GM20431 (cell line): ENCODE data around the gene CARMIL1.

Experiments used
- in situ Hi-C: fragments of 300-500 bp; cut with MseI, MboI; formaldehyde crosslinking; loops from one replicate; pipeline ENCODE4 v1.15.0; 2020; ENCODE audit warnings: low sequenced_read_pairs; ENCODE audit not compliant: unreplicated experiment

CARMIL1 gene

DNA sequence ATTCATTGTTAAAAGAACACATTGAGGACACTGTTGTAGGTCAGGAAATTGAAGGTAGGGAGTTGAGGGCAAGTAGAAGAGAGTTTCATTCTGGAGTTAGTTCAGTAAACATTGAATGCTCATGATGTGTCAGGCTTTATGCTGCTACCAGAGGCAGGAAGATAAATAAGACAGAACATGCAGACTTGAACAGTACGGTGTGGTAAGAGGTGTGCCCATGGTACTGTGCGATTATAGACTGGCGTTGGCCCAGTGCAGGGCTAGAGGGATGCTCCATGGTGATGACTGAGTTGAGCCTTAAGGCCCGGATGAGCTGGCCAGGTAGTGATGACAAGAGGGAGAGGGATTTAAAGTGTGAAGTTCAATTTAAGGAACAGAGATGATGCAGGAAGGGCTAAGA lies 50.8 kb downstream of the CARMIL1 start:
- in situ Hi-C loops: no loop called here

DNA sequence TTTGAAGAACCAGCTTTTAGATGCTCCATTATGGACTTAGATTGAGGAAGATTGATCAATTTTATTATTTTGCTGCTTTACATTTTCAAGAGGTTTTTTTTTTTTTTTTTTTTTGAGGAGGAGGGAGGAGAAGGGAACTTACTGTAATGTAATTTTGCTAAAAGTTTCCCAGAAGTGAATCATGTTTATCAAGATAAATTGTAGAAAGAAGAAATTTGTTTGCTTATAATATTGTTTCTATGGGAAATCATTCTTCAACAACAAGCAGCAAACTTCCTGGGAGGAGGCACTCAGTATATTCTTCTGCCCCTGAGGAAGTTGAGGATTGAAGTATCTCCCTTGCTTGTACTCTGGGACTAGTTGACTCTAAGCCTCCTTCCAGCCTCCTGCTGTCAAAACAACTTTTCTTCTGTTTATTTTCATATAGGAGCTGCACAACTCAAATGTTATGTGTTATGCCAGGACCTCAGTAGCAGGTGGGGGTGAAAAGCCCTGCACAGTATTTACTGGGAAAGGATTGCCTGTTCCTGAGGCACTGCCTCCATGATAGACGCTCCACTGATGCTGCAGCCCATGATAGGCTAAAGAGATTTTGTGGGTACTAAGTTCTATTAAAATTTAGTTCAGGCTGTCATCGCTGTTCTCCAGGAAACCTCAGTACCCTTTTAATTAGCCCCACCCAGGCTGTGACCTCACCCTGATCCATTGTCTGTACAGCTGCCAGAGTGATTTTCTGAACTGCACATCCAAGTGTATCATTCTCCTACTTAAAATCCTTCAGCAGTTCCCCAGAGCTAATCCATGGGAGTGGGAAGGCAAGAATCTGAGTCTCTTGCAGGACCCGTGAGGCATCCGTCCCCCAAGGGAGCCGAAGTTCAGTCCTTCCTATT lies 51.9 kb downstream of the CARMIL1 start:
- in situ Hi-C loops: no loop called here

DNA sequence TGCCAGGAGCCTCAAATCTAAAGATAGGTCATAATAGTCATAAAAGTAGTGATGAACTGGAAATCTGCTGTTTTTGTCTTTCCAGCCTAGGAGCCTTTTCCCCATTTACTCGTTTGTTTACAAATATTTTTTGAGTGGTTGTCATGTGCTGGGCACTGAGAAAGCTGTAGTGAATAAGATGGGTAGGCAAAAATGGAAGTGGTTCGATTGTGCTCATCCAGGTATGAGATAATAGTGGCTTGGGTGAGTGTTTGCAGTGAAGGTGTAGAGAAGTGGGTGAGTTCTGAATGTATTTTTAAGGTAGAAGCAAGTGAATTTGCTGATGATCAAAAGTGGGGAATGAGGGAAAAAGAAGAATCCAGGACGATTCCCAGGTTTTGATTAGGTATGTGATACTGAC lies 53.0 kb downstream of the CARMIL1 start:
- in situ Hi-C loops: no loop called here

DNA sequence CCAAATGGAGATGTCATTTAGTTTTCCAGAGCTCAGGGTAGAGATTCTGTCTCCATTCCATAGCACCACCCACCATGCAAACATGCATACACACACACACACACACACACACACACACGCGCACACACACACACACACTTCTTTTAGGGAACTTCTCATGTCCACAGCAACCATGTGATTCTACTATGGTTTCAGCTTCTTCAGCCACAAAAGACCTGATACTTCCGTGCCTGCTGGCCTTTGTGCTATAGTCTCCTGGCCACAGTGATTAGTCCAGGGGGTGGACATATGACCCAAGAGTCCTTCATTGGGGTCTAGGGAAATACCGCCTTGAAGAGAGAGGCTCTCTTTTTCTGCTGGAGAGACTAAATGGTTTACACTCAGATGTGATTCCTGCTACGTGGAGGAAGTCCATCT lies 53.5 kb downstream of the CARMIL1 start:
- in situ Hi-C loops: no loop called here

DNA sequence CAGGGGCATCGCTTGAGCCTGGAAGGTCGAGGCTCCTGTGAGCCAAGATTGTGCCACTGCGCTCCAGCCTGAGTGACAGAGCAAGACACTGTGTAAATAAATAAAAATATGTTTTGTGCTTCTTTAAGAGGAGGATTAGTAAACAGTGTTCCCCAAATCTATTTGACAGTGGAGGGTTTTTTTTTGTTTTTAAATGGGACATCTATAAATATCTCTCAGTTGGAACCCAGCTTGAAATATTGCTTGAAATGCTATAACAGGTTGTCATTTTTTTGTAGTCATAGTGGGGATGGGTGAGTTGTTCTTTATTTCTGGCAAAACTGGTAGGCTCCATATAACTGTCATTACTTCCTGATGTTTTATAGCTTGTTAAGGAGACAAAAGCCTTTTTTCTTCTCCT lies 54.3 kb downstream of the CARMIL1 start:
- in situ Hi-C loops: no loop called here

DNA sequence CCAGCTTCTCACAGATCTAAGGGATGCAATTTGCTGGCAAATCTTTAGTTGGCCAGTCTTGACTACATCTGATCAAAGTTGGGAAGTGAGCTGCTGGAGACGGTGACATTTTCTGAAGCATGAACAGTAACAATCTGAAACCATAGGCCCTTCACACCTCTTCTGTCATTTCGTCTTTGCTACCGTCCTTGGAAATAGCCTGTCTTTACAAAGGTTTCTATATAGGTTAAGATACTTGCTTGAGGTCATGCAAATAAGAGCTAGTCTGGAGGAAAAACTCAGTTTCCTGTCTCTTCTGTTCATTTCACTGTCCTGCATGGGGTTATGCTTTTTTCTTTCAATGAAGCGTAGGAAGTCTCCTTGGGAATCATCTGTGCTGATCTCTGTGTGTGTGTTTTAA lies 55.6 kb downstream of the CARMIL1 start:
- in situ Hi-C loops: no loop called here

DNA sequence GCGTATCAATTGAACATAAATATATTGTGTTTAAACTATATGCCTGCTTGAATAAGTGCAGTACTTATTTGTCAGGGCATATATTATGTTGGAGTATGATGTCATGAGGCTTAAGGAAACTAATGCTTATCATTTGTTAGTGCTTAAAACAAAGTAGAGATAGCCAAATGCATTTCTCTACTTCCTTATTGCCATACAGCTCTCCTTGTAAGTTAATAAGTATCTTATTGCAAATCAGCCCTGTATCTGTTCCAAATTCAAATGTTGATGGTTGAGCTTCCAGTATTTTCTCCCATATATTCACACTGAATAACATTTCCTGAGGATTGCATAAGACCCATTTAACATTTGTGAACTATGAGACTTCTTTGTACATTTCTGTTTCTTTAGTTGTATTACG lies 57.8 kb downstream of the CARMIL1 start:
- in situ Hi-C loops: no loop called here

DNA sequence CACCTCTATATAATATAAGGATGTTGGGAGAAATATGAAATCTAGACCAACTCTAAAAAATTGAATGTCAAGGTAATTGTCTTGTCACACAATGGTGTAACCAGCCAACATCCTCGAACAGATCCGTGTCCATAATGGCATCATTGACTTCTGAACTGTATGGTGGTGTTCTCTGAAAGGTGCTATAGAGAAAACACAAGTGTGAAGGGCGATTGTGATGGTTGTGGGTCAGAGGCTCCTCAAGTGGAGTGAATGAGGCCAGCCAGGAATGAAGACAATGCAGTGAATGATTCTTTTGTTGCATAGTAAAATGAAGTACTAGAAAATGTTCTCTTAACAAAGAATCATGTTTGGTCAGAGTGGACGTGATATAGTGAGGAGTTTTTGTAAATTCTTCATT lies 58.3 kb downstream of the CARMIL1 start:
- in situ Hi-C loops: no loop called here

DNA sequence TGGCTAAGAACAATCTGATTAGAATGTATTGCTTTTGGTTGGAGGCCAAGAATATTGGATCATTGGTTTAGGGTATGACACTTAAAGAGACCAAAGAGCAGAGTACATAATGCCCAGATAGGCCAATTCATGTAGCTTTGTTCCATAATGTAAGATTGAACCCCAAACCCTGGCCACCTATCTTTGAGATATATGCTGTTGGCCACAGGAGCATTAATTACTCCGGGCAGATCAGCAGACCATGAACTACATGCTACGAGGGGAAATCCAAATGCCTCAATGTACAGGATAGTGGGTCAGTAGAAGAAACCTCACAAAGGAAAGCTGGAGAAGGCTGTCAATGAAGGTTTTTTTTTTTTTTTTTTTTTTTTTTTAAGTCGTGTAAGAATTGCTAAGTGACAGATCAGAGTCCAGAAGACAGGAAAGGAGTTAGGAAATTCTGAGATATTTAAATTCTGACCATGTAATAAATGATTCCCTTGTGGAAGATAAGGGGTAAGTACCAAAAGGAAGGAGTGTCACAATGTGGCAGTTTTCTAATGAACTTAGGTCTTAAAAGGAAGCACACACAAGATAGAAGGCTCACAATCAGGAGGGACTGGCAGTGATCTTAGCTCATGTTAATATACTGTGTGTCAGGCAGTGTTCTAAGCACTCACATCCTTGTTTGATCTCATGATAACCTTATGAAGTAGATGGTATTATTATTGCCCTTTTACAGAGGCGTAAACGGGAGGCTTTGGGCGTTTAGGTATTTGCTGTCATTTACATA lies 61.4 kb downstream of the CARMIL1 start:
- in situ Hi-C loops: no loop called here

DNA sequence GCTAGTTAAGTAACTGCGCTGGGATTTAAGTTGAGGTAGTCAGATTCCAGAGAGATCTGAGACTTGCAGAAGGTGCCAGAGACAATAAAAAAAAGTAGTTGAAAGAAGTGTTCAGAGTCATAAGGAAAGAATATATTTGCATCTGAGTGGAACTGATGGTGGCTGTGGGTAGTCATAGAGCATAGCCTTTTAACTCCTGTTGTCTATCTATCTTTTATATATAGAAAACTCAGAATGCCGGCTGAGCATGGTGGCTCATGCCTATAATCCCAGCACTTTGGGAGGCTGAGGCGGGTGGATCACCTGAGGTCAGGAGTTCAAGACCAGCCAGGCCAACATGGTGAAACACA lies 62.0 kb downstream of the CARMIL1 start:
- in situ Hi-C loops: no loop called here

DNA sequence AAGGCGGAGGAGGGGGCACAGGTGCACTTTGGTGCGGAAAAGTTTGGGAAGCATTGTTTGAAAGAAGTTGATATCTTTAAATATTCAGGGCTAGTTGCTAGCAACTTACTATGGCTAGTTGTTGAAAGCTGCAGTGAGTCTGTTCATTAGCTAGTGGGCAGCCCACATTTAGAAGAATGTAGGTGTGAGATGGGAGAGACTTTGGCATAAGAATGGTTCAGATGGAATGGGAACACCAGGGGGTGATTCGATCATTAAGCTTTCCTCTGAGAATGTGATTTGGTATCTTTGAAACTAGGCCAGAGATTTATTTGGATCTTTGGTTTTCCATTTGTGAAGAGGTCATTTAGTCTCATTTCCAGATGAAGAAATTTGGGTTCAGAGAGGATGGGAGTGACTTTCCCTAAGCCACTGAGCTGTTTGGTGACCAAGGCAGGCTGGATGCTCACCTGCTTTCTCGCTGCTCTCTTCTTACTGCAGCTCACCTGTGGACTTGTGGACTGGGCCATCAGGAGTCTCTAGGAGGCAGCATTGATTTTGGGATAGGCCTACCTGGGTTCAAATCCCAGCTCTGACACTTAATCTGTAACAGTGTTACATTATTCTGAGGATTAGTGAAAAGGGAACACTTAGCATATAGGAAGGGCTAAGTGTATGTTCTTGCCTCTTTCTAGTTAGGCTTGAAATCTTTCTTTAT lies 62.9 kb downstream of the CARMIL1 start:
- in situ Hi-C loops: no loop called here

DNA sequence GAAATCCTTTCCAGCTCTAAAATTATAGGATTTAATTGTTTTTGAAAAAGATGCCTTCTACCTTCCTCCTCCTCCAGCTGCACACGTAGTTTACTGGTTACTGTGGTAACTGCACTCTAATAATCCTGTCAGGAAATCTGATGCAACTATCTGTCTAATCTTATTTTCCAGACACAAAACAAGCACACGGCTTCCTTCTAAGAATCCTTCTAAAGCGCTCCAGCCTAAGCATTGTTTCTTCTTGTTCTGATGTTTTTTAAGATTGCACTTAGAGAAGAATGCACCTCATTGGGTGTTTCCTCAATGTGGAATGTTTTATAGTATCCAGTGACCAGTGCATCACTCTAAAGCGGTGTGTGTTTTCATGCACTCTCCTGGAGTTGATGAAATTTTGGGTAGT lies 63.6 kb downstream of the CARMIL1 start:
- in situ Hi-C loops: no loop called here

DNA sequence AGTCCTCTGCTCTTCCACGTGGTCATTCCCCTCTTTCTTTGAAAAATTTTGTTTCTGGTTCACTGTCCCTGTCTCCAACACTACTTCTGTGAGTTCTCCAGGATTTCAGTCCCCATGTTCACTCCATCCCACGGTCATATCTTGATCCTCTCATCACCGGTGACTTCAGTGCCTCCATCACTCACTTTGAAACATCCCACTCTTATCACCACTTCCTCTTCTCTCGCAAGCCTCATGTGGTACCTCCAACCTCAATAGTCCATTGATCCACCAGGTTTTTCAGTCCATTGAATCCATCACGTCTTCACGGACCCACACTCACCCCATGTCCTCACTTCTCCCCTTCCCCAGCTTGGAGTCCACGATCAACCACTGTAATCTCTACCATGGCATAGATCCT lies 64.8 kb downstream of the CARMIL1 start:
- in situ Hi-C loops: no loop called here

DNA sequence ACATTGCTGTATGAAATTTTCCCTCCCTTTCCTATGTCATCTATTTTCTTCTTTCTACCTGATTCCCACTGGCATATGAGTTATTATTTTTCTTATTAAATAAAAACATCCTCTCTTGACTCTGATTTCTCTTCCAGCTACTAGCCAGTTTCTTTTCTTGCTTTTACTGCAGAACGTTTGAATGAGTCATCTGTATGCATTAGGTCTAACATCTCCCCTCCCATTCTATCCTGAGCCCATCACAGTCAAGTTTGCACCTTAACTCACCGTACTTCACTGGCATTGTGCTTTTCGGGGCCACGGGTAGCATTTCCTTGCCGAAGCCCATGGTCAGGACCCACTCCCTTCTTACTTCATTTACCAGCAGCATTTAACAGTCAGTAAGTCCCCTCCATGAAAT lies 65.7 kb downstream of the CARMIL1 start:
- in situ Hi-C loops: no loop called here

DNA sequence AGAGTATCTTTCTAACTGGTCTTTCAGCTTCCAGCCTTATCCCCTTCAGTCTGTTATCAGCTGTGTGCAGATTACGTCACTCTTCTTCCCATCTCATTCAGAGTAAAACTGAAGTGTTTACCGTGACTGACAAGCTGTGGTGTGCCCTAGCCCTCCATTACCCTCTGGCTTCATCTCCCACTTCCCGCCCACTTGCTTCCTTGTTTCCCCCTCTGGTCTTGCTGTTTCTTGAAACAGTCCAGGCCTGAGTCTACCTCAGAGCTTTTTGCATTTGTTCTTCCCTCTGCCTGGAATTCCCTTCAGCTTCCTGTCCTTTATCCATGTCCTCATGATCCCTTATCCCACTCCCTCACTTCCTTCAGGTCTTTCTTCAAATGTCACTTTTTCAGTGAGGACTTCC lies 66.9 kb downstream of the CARMIL1 start:
- in situ Hi-C loops: no loop called here

DNA sequence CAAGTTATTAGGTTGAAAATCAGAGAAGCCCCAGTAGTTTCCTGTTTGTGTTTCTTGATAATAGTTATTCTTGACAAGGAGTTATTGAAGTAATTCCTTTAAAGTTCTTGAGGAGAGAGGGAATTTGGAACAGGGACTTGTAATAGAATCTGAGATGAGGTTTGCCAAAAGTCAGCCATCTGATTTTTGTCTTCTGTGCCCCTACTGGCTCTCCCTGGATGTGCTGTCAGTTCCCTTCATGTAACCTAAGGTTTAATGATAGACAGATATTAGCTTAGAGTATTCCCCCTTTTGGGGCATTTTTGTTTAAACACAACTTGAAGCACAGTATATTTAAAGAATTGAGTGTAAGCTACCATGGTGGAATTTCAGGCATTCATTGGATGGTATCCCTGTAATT lies 71.4 kb downstream of the CARMIL1 start:
- in situ Hi-C loops: no loop called here

DNA sequence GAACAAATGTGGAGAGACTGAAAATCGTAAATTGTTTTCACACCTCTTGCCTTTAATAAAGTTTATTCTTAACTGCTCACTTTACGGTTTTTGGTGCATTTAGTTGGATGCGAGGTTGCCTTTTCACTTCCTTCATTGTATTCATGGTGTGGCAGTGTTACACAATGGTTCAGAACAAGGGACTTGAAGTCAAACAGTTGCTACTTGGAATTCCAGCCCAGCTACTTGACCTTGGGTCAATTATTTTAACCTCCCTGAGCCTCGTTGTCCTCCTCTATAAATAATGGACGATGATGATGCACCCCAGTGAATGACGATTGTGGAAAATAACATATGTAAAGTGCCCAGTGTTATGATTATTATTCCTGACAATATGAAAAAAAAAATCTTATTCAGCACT lies 72.3 kb downstream of the CARMIL1 start:
- in situ Hi-C loops: no loop called here

DNA sequence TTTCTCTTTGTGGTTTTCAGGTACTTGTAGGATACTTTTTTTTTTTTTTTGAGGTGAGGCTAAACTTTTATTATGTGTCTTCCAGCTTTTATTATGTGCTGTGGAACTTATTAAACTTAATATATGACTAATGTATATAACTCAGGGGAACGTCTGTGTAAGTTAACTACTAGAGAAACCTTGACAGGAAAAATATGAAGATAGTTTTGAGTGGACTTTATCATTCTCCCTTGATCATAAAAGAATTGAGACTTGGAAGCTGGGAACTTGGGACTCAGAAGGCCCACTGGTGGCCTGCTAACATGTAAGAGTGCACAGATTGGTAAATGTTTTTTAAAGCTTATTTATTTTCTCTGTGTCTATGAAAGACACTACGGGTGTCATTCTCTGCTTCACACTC lies 73.1 kb downstream of the CARMIL1 start:
- in situ Hi-C loops: no loop called here

DNA sequence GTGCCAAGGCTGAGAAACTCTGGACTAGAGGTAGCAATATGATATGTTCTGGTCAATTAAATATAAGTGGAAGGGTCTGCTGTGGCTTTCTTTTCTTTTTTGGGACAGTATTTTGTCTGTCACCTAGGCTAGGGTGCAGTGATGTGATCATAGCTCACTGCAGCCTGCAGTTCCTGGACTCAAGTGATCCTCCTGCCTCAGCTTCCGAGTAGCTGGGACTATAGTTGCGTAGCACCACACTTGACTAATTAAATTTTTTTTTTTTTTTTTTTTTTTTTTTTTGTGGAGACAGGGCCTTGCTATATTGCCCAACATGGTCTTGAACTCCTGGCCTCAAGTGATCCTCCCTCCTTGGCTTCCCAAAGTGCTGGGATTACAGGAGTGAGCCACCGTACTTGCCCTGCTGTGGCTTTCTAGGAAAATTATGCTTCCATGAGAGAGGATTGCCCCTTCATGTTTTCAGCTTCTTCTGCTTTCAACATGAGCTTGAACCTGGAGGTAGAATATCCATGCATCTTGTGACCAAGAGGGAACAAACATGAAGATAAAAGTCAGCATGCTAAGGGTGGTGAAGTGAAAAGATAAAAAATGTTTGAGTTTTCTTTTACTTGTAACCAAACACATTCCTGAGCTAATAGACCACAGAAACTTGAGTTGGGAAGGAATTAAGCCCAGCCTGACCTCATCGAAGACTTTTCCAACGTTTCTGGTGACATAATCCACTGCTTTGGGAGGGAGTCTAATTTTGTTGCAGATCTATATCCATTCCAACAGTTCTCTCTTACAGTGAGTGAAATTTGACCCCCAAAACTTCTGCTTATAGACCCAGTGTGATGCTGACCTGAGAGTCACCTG lies 75.1 kb downstream of the CARMIL1 start:
- in situ Hi-C loops: no loop called here

DNA sequence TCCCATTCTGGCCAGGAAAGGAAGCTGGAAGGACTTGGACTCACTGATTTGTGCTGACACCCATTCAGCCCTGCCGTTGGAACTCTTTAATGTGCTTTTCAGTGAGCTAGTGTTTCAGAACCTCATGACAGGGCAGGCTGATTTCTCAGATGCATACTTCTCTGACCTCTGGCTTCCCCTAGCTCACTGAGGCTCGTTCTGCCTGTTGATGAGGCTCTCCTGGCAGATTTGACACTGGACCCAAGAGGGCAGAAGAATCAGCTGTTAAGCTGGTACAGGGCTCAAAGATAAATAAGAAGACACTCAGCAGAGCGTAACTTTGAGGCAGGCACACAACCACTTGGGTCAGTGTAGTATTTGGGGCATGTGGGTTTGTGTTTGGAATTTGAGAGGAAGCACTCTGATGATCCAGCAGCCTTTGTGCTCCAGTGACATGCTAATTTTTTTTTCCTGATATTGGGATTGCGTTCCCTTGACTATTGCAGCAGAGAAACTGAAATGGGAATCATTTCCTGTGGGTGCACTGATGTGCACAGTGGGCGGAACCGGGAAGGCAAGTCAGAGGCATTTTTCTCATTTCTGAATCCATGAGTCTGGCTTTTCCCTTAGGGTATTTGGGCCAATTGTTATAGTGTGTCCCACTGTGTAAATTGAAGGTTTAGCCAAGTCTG lies 80.2 kb downstream of the CARMIL1 start:
- in situ Hi-C loops: no loop called here
